SH-SY5Y (cell line): ENCODE results near the gene BICDL2.

Experiments used
- GATA2 ChIP-seq: IDR thresholded peaks from 2 replicates; pipeline ENCODE4 v1.6.1; 2011; ENCODE audit warnings: mild to moderate bottlenecking, low read depth, low read length
- GATA3 ChIP-seq: IDR thresholded peaks from 2 replicates; pipeline ENCODE4 v1.6.1; 2011; ENCODE audit warnings: low read depth, mild to moderate bottlenecking, low read length, moderate library complexity

The BICDL2 gene

GRCh38 chr16:3036726-3037315 is at the start of gene BICDL2:
Gene BICDL2 (minus strand): TSS chr16:3036944. CDS start chr16:3035496, 1,448 bp downstream.
- TF ChIP-seq GATA2, result no peak
- TF ChIP-seq GATA3, result no peak

GRCh38 chr16:3085868-3086595 is 49.3 kb upstream of the BICDL2 start:
- TF ChIP-seq GATA2 (no peak), GATA3 (no peak)

- TF ChIP-seq GATA2 (no peak), GATA3 (no peak)
Observed at GRCh38 chr16:3084969-3085670, 48.4 kb upstream of the BICDL2 start.

GRCh38 chr16:3084491-3084890 is 47.7 kb upstream of the BICDL2 start:
- TF ChIP-seq GATA3, result no peak
- no peak for TF ChIP-seq GATA2

GRCh38 chr16:3080024-3080423 is 43.3 kb upstream of the BICDL2 start:
- no peak for TF ChIP-seq GATA2
- TF ChIP-seq GATA3, result no peak

GRCh38 chr16:3076577-3076976 is 39.8 kb upstream of the BICDL2 start:
- no peak for TF ChIP-seq GATA3
- TF ChIP-seq GATA2, result no peak

GRCh38 chr16:3075523-3075915 is 38.8 kb upstream of the BICDL2 start:
- TF ChIP-seq GATA3 (no peak), GATA2 (no peak)

- TF ChIP-seq GATA2 (no peak), GATA3 (no peak)
Observed at GRCh38 chr16:3074860-3075522, 38.2 kb upstream of the BICDL2 start.

GRCh38 chr16:3073448-3073847 is 36.7 kb upstream of the BICDL2 start:
- no peak for TF ChIP-seq GATA2
- TF ChIP-seq GATA3, result no peak

- no peak for TF ChIP-seq GATA3
- no peak for TF ChIP-seq GATA2
Observed at GRCh38 chr16:3071655-3072054, 34.9 kb upstream of the BICDL2 start.

GRCh38 chr16:3070608-3071111 is 33.9 kb upstream of the BICDL2 start:
- TF ChIP-seq GATA3, result no peak
- TF ChIP-seq GATA2, result no peak

GRCh38 chr16:3068487-3068886 is 31.7 kb upstream of the BICDL2 start:
- TF ChIP-seq GATA2, result no peak

GRCh38 chr16:3066440-3066748 is 29.6 kb upstream of the BICDL2 start:
- no peak for TF ChIP-seq GATA3

GRCh38 chr16:3065742-3066439 is 29.1 kb upstream of the BICDL2 start:
- TF ChIP-seq GATA3, result no peak
- TF ChIP-seq GATA2, result no peak
